Measurements from ENCODE around the gene SRSF1. TPM values are rescaled to one million over a fixed set of nuclear protein-coding genes. Genes with fewer than 3 reads are reported as not detected.

Gene SRSF1
- total RNA-seq, 4 donors from 2014 or later, result 122 to 174 (median 143) TPM

DNA sequence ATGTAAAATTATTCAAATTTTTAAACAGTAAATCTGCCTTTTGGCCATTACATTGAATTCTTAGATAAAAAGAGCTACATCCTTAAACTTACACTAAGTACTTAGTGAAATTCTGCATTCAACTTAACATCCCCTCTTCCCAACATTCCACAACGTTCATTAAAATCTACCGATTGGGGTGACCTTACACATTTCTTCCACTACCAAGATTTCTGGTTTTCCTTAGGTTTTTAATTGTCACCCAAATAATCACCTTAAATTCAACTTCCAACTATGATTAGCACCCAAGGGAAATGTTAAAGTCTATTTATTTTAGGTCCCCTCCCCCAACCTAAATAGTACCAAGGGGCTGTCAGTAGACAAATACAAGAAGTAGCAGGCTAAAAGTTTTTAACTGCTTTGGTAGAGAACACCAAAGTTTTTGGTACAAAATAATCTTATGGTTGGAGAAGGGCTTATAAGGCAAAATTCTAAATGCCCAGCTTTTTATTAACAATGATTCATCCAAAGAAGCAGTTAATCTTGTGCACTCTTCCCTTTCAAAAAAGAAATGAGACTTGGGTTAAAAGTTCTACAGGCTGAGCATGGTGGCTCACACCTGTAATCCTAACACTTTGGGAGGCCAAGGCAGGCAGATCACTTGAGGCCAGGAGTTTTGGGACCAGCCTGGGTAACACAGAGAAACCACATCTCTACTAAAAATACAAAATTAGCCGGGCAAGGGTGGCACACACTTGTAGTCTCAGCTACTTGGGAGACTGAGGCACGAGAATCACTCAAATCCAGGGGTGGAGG lies 4.7 kb downstream of the SRSF1 start:
- 63 to 68% methylated on average over 4 of the region's 4 CpGs for WGBS, 2 donors (ENCODE audit: low coverage in 1 of 2)
- no peak overlapping the region for H3K27ac ChIP-seq
- TF ChIP-seq CTCF (IDR thresholded peaks at IDR 0.05) (no peak), POLR2AphosphoS5 (IDR thresholded peaks at IDR 0.05) (no peak), POLR2A (IDR thresholded peaks at IDR 0.05) (no peak), EP300 (IDR thresholded peaks at IDR 0.05; ENCODE audit: low read depth) (no peak)
- peaks cover 21 to 48% (median 31%) of the 10 kb centered on the region in 4 donors for H3K4me1 ChIP-seq
- peaks cover 0 to 39% (median 14%) of the 10 kb centered on the region in 4 donors for H3K36me3 ChIP-seq
- no peaks in the 10 kb centered on the region for H3K9me3 ChIP-seq
- DNase-seq, result no peak
- intact Hi-C loops (cut with DNase I; ENCODE audit: low total_unique reads) (loop anchor here (10.0 kb wide), 1 partner anchor 112 kb away; no protein-coding TSS in a partner anchor), in situ Hi-C loops (cut with MboI; ENCODE audit: low pct_ligation_motif_present in 1 of 4, low pct_unique_long_range_greater_than_20kb in 1 of 4, low sequenced_read_pairs in 3 of 4) (no loop called here)
- H3K4me3 ChIP-seq, result no peak overlapping the region
- H3K27me3 ChIP-seq, result no peaks in the 10 kb centered on the region

DNA sequence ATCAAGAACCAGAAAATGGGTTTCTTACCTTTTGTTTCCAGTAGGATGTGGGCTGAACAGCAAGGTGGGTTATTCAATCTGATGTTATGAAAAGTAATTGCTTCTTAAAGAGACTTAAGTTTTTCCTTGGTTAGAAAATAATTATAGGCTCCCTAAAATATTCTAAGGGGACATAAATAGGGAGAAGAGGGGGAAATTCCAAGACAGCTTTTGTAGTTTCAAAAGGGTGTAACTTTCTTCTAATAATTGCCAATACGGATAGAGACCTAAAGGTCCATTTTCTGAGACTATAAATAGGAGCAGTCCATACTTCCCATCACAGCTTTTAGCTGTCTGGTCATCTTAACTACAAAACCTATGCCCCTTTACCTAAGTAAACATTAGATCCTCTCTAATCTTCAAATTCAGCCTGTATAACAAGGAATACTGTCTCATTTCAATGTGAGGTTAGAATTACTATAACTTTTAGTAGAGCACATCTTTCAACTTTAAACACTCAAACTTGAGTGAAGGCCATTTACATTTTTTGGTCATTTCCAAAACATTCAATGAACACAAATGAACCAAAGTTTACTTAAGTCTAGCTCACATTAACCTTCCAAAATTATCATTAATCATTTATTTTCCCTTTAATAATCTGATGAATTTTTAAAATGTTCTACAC lies 5.5 kb downstream of the SRSF1 start:
- Histone ChIP-seq H3K9me3 (no peaks in the 10 kb centered on the region), H3K27ac (no peak overlapping the region), H3K4me1 (peaks cover 21 to 48% (median 31%) of the 10 kb centered on the region in 4 donors), H3K4me3 (no peak overlapping the region), H3K27me3 (no peaks in the 10 kb centered on the region), H3K36me3 (peaks cover 0 to 39% (median 14%) of the 10 kb centered on the region in 4 donors)
- DNase-seq, result no peak
- intact Hi-C loops (cut with DNase I; ENCODE audit: low total_unique reads), result loop anchor here (10.0 kb wide), 1 partner anchor 113 kb away; no protein-coding TSS in a partner anchor
- WGBS, 2 donors (ENCODE audit: low coverage in 1 of 2), result 35 to 50% methylated on average over 1 of the region's 1 CpG
- TF ChIP-seq EP300 (IDR thresholded peaks at IDR 0.05; ENCODE audit: low read depth) (no peak), POLR2AphosphoS5 (IDR thresholded peaks at IDR 0.05) (no peak), POLR2A (IDR thresholded peaks at IDR 0.05) (no peak), CTCF (IDR thresholded peaks at IDR 0.05) (no peak)
- in situ Hi-C loops (cut with MboI; ENCODE audit: low pct_ligation_motif_present in 1 of 4, low pct_unique_long_range_greater_than_20kb in 1 of 4, low sequenced_read_pairs in 3 of 4), result no loop called here

DNA sequence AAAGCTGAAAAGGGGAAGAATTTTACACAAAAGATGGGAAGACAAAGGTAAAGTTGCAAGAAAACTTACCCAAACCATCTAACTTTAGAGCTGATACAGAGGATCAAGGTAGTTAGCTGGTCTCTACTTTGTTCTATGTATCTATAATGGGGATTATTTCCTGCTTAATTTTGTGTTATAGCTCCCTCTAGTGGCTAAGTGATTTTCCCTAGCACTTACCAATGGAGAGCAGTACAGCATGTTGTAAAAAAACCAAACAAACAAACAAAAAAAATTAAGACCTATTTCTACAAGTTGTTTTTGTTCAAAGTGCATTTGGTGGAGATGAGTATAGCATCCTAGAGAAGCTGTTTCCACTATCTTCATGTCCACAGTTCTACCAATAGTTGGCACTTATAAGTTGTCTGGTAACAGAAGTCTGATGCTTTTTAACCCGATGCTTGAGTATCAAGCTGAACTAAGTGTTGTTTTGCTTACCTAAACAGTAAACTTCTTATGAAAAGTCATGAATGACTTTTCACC lies 7.5 kb downstream of the SRSF1 start:
- Histone ChIP-seq H3K9me3 (no peaks in the 10 kb centered on the region), H3K27ac (no peak overlapping the region), H3K4me1 (peaks cover 18 to 45% (median 21%) of the 10 kb centered on the region in 4 donors), H3K4me3 (no peak overlapping the region), H3K36me3 (peaks cover 0 to 29% (median 11%) of the 10 kb centered on the region in 4 donors), H3K27me3 (no peaks in the 10 kb centered on the region)
- WGBS, 2 donors (ENCODE audit: low coverage in 1 of 2), result 39 to 60% methylated on average over 1 of the region's 1 CpG
- TF ChIP-seq EP300 (IDR thresholded peaks at IDR 0.05; ENCODE audit: low read depth) (no peak), POLR2AphosphoS5 (IDR thresholded peaks at IDR 0.05) (peak in 2 of 3 donors; percentile 23 to 44), CTCF (IDR thresholded peaks at IDR 0.05) (peak; percentile 83 to 86 (median 86))
- DNase-seq, result no peak
- intact Hi-C loops (cut with DNase I; ENCODE audit: low total_unique reads) (loop anchor here (5.0 to 10.0 kb wide), 2 partner anchors 115 to 137 kb away; no protein-coding TSS in a partner anchor), in situ Hi-C loops (cut with MboI; ENCODE audit: low pct_ligation_motif_present in 1 of 4, low pct_unique_long_range_greater_than_20kb in 1 of 4, low sequenced_read_pairs in 3 of 4) (loop anchor here (5.0 to 25.0 kb wide), 3 partner anchors 88 to 142 kb away; partner anchors contain the start of gene DYNLL2 (in 1 of the 4))

DNA sequence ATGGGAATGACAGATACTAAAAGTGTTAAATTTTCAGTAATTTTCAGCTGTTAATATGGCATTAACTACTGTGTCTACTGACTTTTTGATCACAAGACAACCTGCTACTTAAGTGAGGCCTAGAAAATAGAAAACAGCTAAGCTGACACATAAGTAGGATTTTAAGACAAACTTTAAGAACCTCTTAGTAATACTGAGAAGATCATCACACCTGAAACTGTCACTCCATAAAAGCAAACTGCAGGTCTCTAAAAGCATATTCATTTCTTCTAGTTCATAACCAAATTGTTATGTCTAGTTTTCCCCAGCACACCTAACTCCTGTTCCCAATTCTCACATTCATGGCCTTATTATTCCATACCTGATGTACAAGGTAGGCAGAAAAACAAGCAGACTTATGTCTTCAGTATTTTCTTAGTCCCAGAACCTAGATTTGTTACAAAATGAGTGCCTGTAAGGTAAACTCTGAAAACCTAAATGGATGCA lies 8.0 kb downstream of the SRSF1 start:
- intact Hi-C loops (cut with DNase I; ENCODE audit: low total_unique reads), result loop anchor here (5.0 kb wide), 1 partner anchor 137 kb away; no protein-coding TSS in a partner anchor
- TF ChIP-seq POLR2A (IDR thresholded peaks at IDR 0.05), result no peak
- TF ChIP-seq CTCF (IDR thresholded peaks at IDR 0.05), result no peak
- TF ChIP-seq EP300 (IDR thresholded peaks at IDR 0.05; ENCODE audit: low read depth), result no peak
- TF ChIP-seq POLR2AphosphoS5 (IDR thresholded peaks at IDR 0.05), result no peak
- H3K9me3 ChIP-seq, result no peaks in the 10 kb centered on the region
- H3K4me1 ChIP-seq, result peaks cover 16 to 45% (median 19%) of the 10 kb centered on the region in 4 donors
- no peaks in the 10 kb centered on the region for H3K27me3 ChIP-seq
- no peak overlapping the region for H3K27ac ChIP-seq
- in situ Hi-C loops (cut with MboI; ENCODE audit: low pct_ligation_motif_present in 1 of 4, low pct_unique_long_range_greater_than_20kb in 1 of 4, low sequenced_read_pairs in 3 of 4), result loop anchor here (5.0 to 25.0 kb wide), 3 partner anchors 88 to 142 kb away; partner anchors contain the start of gene DYNLL2 (in 1 of the 4)
- peaks cover 0 to 24% (median 9%) of the 10 kb centered on the region in 4 donors for H3K36me3 ChIP-seq
- no peak overlapping the region for H3K4me3 ChIP-seq
- DNase-seq, result no peak

All from transverse colon (tissue), 4 donors.